HepG2 (cell line): ENCODE data around the gene HAUS2. TPM values are rescaled to one million over a fixed set of nuclear protein-coding genes. Genes with fewer than 3 reads are reported as not detected.

Experiments used
- CEBPB ChIP-seq: IDR thresholded peaks from 2 replicates; pipeline ENCODE4 v1.6.1; 2011; ENCODE audit warnings: low read depth, low read length, improper control_type of control experiment, borderline replicate concordance
- DNMT1 ChIP-seq: sonication (generic); formaldehyde crosslinking; IDR thresholded peaks from 2 replicates; pipeline ENCODE4 v1.5.1; 2020; ENCODE audit warnings: mild to moderate bottlenecking, missing genetic modification reagents
- NONO ChIP-seq, 2 experiments: fragments of 450-650 bp in 1 of 2; sonication (generic) in 1 of 2; formaldehyde crosslinking in 1 of 2; IDR thresholded peaks in 1 of 2; conservative IDR thresholded peaks in 1 of 2; 2 replicates each; pipeline versions ENCODE4 v1.6.1 to v1.8.0; 2017 to 2022; ENCODE audit warnings: mild to moderate bottlenecking in 1 of 2, missing genetic modification reagents in 1 of 2, moderate library complexity in 1 of 2
- SIX1 ChIP-seq: sonication (generic); formaldehyde crosslinking; IDR thresholded peaks from 2 replicates; pipeline ENCODE4 v1.4.0; 2020; ENCODE audit warnings: missing genetic modification reagents, borderline replicate concordance
- SNAI1 ChIP-seq: sonication (generic); formaldehyde crosslinking; IDR thresholded peaks from 2 replicates; pipeline ENCODE4 v1.5.0; 2020; ENCODE audit warnings: mild to moderate bottlenecking, missing genetic modification reagents, borderline replicate concordance
- TBX3 ChIP-seq: fragments of 450-650 bp; IDR thresholded peaks from 2 replicates; pipeline ENCODE4 v1.6.1; 2017; ENCODE audit warnings: antibody characterized with exemption, mild to moderate bottlenecking, inconsistent platforms, borderline replicate concordance
- ZFX ChIP-seq: sonication (generic); formaldehyde crosslinking; IDR thresholded peaks from 2 replicates; pipeline ENCODE4 v1.4.0; 2020; ENCODE audit warnings: mild to moderate bottlenecking, low read depth, missing genetic modification reagents, moderate library complexity
- ZNF260 ChIP-seq: sonication (generic); formaldehyde crosslinking; IDR thresholded peaks from 2 replicates; pipeline ENCODE4 v1.4.0; 2020; ENCODE audit warnings: missing genetic modification reagents, low read depth, mild to moderate bottlenecking, borderline replicate concordance
- ZNF552 ChIP-seq: sonication (generic); formaldehyde crosslinking; IDR thresholded peaks from 2 replicates; pipeline ENCODE4 v1.9.0; 2022; ENCODE audit warnings: missing genetic modification reagents, mild to moderate bottlenecking, borderline replicate concordance
- ZNF607 ChIP-seq: sonication (generic); formaldehyde crosslinking; IDR thresholded peaks from 2 replicates; pipeline ENCODE4 v1.5.1; 2020; ENCODE audit warnings: missing genetic modification reagents, mild to moderate bottlenecking, borderline replicate concordance
- ZNF709 ChIP-seq: sonication (generic); formaldehyde crosslinking; IDR thresholded peaks from 2 replicates; pipeline ENCODE4 v1.5.0; 2020; ENCODE audit warnings: mild to moderate bottlenecking, missing genetic modification reagents
- ZSCAN22 ChIP-seq: sonication (generic); formaldehyde crosslinking; IDR thresholded peaks from 2 replicates; pipeline ENCODE4 v1.4.0; 2020; ENCODE audit warnings: mild to moderate bottlenecking, missing genetic modification reagents
- polyA plus RNA-seq, 8 experiments: library from polyadenylated mRNA; depleted of rRNA in 3 of 8; stranded (reverse) in 7 of 8; unstranded in 1 of 8; fragments of >200 nt; fragmentation: Illumina TruSeq in 4 of 8; extraction: Trizol in 4 of 8; gene quantifications; 2 replicates each; pipeline versions ENCODE4 v1.2.1 to v1.2.3, GENCODE V29; 2011 to 2016; ENCODE audit warnings: low read depth in 4 of 8, missing spikeins in 1 of 8, mixed read lengths in 1 of 8; ENCODE audit not compliant: insufficient read depth in 1 of 8
- total RNA-seq, 5 experiments: library from RNA; depleted of rRNA; stranded (reverse); fragments of >200 nt; fragmentation: Illumina TruSeq; extraction: Trizol; gene quantifications; 2 replicates each; pipeline ENCODE4 v1.2.3, GENCODE V29; 2016; ENCODE audit warnings: low read depth in 1 of 5
- TF ChIP-seq, protein P1 (sequence below): sonication (generic); formaldehyde crosslinking; IDR thresholded peaks from 2 replicates; pipeline ENCODE4 v1.5.1; 2020; ENCODE audit warnings: missing genetic modification reagents, mild to moderate bottlenecking, borderline replicate concordance
- TF ChIP-seq, protein P2 (sequence below): sonication (generic); formaldehyde crosslinking; conservative IDR thresholded peaks from 2 replicates; pipeline ENCODE4 v1.4.0; 2020; ENCODE audit warnings: missing genetic modification reagents
- TF ChIP-seq, protein P3 (sequence below): conservative IDR thresholded peaks from 2 replicates; pipeline ENCODE4 v1.6.1; 2018; ENCODE audit warnings: missing genetic modification reagents

Gene HAUS2
- total and polyA plus RNA-seq, 2 of the 13 experiments (the other 11 are each of a cell fraction or from before 2014, with no cell fraction given): 11.6 to 32.9 TPM

DNA sequence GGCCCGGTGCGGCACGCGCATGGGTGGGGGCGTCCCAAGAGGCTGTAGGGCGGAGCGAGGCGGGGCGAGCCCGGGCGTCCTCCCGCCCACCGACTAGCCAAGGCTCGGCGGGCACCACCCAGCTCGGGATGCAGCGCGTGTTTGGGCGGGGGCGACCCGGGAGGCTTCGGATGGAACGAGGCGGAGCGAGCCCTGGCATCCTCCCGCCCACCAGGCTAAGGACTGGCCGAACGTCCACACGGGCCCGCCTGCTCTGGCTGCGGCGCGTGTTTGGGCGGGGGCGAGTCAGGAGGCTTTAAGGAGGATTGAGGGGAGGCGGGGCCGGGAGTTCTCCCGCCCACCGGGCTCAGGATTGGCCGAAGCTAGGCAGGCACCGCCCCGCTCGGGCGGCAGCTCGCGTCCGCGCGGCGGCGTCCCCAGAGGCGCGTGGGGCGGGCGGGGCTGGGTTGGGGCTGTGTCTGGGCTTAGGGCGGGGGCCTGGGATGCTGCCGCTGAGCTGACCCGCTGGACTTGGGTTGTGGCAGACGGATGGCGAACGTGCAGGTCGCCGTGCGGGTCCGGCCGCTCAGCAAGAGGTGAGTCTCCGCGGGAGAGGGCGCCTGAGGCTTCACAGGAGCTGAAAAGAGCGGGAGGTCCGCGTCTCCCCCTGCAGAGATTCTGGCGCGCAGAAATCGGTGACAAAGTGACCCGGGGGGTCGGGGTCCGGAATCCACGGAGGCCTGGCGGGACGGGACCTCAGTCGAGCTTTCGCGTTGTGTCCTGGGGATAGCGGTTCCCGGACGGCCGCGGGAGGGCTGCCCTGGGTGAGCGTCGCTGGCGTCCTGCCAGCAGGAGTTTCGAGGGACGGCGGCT, 26.8 kb downstream of the HAUS2 start, which contains the start of gene STARD9 (continued):
- no peak for TF ChIP-seq NONO (IDR thresholded peaks at IDR 0.05)
- no peak for TF ChIP-seq NONO (CRISPR knock-in tag; conservative IDR thresholded peaks at IDR 0.05)
- TF ChIP-seq, protein P1, sequence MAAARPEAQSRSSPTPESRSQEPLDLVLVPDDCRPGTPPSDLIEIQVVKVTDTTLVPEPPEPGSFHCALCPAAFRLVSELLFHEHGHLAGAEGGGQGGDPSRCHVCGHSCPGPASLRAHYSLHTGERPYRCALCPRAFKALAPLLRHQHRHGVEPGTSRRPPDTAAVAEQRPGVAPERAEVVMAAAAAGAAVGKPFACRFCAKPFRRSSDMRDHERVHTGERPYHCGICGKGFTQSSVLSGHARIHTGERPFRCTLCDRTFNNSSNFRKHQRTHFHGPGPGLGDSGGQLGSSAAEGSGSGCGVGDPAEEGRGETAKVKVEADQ (CRISPR knock-in tag): no peak
- TF ChIP-seq, protein P2, sequence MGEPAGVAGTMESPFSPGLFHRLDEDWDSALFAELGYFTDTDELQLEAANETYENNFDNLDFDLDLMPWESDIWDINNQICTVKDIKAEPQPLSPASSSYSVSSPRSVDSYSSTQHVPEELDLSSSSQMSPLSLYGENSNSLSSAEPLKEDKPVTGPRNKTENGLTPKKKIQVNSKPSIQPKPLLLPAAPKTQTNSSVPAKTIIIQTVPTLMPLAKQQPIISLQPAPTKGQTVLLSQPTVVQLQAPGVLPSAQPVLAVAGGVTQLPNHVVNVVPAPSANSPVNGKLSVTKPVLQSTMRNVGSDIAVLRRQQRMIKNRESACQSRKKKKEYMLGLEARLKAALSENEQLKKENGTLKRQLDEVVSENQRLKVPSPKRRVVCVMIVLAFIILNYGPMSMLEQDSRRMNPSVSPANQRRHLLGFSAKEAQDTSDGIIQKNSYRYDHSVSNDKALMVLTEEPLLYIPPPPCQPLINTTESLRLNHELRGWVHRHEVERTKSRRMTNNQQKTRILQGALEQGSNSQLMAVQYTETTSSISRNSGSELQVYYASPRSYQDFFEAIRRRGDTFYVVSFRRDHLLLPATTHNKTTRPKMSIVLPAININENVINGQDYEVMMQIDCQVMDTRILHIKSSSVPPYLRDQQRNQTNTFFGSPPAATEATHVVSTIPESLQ (CRISPR knock-in tag): no peak; the same call in 1 of the 2 replicates
- TF ChIP-seq CEBPB: no peak
- TF ChIP-seq ZFX: peak; percentile 75
- no peak for TF ChIP-seq SIX1
- TF ChIP-seq ZSCAN22: 0 out of 2 replicates have a peak, but pooled peaks have one; percentile 37
- no peak for TF ChIP-seq DNMT1 (CRISPR knock-in tag)
- TF ChIP-seq, protein P3, sequence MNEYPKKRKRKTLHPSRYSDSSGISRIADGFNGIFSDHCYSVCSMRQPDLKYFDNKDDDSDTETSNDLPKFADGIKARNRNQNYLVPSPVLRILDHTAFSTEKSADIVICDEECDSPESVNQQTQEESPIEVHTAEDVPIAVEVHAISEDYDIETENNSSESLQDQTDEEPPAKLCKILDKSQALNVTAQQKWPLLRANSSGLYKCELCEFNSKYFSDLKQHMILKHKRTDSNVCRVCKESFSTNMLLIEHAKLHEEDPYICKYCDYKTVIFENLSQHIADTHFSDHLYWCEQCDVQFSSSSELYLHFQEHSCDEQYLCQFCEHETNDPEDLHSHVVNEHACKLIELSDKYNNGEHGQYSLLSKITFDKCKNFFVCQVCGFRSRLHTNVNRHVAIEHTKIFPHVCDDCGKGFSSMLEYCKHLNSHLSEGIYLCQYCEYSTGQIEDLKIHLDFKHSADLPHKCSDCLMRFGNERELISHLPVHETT (CRISPR knock-in tag): no peak
- no peak for TF ChIP-seq TBX3
- peak; percentile 89; the same call in 1 of the 2 replicates for TF ChIP-seq ZNF607
- TF ChIP-seq ZNF552 (CRISPR knock-in tag): peak; percentile 44; the same call in 1 of the 2 replicates
- TF ChIP-seq ZNF709 (CRISPR knock-in tag): peak; percentile 68
- TF ChIP-seq SNAI1: no peak
- no peak for TF ChIP-seq ZNF260 (CRISPR knock-in tag)
- TF ChIP-seq, all 625 proteins: peak for 234
